Uterus (tissue), 2 donors: ENCODE data around the gene IQCK.

Experiments
- CTCF ChIP-seq, 4 experiments: fragments of 200-600 bp in 2 of 4; fragments of 450-650 bp in 2 of 4; sonication (generic) in 2 of 4; IDR thresholded peaks; one replicate each; pipeline ENCODE4 v1.5.1; 2016 to 2019; ENCODE audit warnings: antibody characterized with exemption in 4 of 4, mild to moderate bottlenecking in 2 of 4, moderate library complexity in 1 of 4
- POLR2A ChIP-seq, 2 donors: fragments of 450-650 bp; IDR thresholded peaks; one replicate each; pipeline ENCODE4 v1.6.1; 2016; ENCODE audit warnings: antibody characterized with exemption in 2 of 2, mild to moderate bottlenecking in 1 of 2, moderate library complexity in 1 of 2

DNA sequence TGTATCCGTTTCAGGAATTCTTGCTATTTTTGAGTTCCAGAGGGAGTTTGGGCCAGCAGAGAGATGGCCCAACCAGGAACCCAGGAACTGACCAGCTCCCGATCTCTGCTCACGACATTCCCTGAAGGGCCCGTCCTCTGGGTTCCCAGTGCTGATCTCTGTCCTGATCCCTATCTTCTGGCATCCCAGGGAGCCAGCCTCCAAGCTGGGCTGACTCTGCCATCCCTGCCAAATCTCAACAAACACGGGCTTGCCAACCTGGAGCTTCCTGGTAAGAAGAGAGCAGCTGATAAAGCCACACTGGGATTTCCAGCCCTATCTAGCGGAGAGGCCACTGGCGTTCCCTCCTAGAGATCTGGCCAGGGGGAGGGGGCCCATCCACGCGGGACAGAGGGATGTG is 150.3 kb downstream of the IQCK start:
- TF ChIP-seq CTCF (IDR thresholded peaks at IDR 0.05) (no peak), POLR2A (IDR thresholded peaks at IDR 0.05) (no peak)
